ENCODE data around the gene LRMDA.

- TF ChIP-seq CTCF (conservative IDR thresholded peaks at IDR 0.05; ENCODE audit: low read depth, low read length) (no peak), EZH2 (IDR thresholded peaks at IDR 0.05; ENCODE audit: low read length, unreplicated experiment) (no peak)
Measured at GRCh38 chr10:76119515-76119914, 688.1 kb downstream of the LRMDA start.
